AG09319 (cell line): ENCODE measurements around the gene SPTBN1.
"Not testable (repeated sequence)": the region's sequence is repeated elsewhere in the genome, so short reads cannot be mapped to it uniquely, and the experiment has no call there.

ENCODE experiments used
- DNase-seq: peaks from one replicate; pipeline ENCODE4 v3.0.0-alpha.2; 2010; ENCODE audit warnings: low read depth; ENCODE audit errors: extremely low read depth
- TF ChIP-seq, protein P1 (sequence below): IDR thresholded peaks from 2 replicates; pipeline ENCODE4 v1.5.1; 2011; ENCODE audit warnings: low read depth, mild to moderate bottlenecking, inconsistent platforms, low read length, moderate library complexity

The SPTBN1 gene

DNA sequence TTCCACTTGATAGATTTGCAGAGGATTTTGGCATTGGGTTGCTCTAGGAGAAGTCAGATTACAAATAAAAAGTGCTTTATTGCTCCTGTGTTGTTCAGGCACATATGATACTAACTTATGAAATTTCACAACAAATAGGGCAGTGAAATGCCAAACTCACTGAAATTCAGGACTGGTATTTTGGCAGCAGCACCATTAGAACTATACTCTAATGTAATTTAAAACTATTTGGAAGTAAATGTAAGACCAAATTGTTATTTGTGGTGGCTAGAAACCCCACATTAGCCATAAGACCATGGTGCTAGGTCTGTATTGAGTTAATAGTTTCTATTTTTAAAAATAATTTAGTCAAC is 57.2 kb downstream of the SPTBN1 start:
- DNase-seq: no peak
- TF ChIP-seq, protein P1, sequence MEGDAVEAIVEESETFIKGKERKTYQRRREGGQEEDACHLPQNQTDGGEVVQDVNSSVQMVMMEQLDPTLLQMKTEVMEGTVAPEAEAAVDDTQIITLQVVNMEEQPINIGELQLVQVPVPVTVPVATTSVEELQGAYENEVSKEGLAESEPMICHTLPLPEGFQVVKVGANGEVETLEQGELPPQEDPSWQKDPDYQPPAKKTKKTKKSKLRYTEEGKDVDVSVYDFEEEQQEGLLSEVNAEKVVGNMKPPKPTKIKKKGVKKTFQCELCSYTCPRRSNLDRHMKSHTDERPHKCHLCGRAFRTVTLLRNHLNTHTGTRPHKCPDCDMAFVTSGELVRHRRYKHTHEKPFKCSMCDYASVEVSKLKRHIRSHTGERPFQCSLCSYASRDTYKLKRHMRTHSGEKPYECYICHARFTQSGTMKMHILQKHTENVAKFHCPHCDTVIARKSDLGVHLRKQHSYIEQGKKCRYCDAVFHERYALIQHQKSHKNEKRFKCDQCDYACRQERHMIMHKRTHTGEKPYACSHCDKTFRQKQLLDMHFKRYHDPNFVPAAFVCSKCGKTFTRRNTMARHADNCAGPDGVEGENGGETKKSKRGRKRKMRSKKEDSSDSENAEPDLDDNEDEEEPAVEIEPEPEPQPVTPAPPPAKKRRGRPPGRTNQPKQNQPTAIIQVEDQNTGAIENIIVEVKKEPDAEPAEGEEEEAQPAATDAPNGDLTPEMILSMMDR: no peak

- DNase-seq: no peak
- TF ChIP-seq, protein P1: no peak
Observed at GRCh38 chr2:54514822-54515569, 58.9 kb downstream of the SPTBN1 start.

DNA sequence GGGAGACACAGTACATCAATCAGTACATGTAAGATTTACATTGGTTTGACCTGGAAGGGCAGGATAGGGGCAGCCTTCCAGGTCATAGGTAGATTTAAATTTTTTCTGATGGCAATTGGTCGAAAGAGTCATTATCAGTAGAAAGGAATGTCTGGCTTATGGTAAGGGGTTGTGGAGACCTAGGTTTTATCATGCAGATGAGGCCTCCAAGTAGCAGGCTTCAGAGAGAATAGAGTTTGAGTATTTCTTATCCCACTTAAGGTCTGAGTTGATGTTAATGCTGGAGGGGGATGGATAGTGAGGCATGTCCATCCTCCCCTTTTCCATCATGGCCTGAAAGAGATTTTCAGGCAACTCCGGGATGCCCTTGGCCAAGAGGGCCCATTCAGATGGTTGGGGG is 60.7 kb downstream of the SPTBN1 start:
- TF ChIP-seq, protein P1: no peak
- DNase-seq: no peak

DNA sequence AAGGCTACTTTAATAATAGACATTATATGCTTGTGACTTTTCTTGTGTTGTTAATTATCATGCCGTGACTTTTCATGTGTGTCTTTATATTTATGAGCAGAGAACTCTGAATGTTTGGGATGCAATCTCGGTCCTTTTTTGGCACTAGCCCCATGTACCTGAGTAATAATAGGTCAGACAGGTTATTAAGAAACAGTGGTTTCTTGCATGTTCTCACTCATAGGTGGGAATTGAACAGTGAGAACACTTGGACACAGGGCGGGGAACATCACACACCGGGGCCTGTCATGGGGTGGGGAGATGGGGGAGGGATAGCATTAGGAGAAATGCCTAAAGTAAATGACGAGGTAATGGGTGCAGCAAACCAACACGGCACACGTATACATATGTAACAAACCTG is 61.9 kb downstream of the SPTBN1 start:
- DNase-seq: not testable (repeated sequence)

GRCh38 chr2:54518430-54518829 is 62.3 kb downstream of the SPTBN1 start:
- TF ChIP-seq, protein P1: no peak
- no peak for DNase-seq

DNA sequence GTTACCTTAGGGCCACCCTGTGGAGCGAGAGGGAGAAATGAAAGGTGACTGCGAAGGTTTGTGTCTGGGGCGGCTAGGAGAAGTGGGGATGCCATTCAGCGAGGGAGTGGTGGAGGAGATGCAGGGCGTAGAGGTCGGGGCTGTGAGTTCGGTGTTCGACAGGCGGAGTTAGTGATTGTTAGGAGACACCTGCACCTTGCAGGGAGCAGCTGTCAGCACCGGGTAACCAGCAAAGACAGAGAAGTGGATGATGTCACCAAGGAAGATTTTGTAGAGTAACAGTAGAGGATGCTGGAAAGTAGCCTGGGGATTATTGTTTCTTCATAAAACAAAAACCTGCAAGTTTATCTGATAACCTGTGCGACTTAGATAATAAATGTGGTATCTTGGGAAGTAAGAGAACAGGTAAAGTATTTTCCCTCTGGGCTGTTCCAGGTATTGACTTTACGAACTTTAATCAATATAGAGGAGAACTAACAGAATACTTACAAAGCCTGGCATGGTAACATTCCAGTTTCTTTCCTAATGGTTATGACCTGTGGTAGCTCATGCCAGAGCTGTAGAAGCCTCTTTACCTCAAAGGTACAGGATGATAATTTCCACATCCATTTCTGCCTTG is 63.8 kb downstream of the SPTBN1 start:
- TF ChIP-seq, protein P1: no peak
- DNase-seq: no peak

GRCh38 chr2:54520687-54521086 is 64.6 kb downstream of the SPTBN1 start:
- DNase-seq: peak; percentile 57
- TF ChIP-seq, protein P1: no peak

GRCh38 chr2:54522624-54523281 is 66.6 kb downstream of the SPTBN1 start:
- no peak for DNase-seq
- TF ChIP-seq, protein P1: peak; percentile 61
